SK-N-SH (cell line): Measurements from ENCODE around the gene HPN. TPM values are rescaled to one million over a fixed set of nuclear protein-coding genes. Genes with fewer than 3 reads are reported as not detected.

Experiments
- CTCF ChIA-PET: fragments of 300-600, 350-600 bp; formaldehyde crosslinking; extraction: SDS; loops from one replicate; lab custom pipeline; 2021; lab: Yijun Ruan, JAX
- POLR2A ChIA-PET: fragments of 350-600 bp; sonication (Branson Sonifier 250); formaldehyde crosslinking; extraction: SDS; loops from one replicate; lab custom pipeline; 2020; ENCODE audit warnings: antibody characterized with exemption, inconsistent platforms; lab: Yijun Ruan, JAX
- DNase-seq: peaks from one replicate; pipeline ENCODE4 v3.0.0; 2012
- H2AFZ ChIP-seq: fragments of 200-600 bp; sonication (generic); 2 replicates; pipeline ENCODE4 v1.8.1; 2016; ENCODE audit warnings: antibody characterized with exemption, mild to moderate bottlenecking, low read depth
- H3F3A ChIP-seq: fragments of 200-600 bp; sonication (generic); replicated peaks from 2 replicates; pipeline ENCODE3; 2016; ENCODE audit warnings: antibody characterized with exemption, mild to moderate bottlenecking; ENCODE audit not compliant: insufficient read depth
- H3K27ac ChIP-seq, 2 experiments: fragments of 200-500 bp in 1 of 2; fragments of 200-600 bp in 1 of 2; sonication (Bioruptor generic) in 1 of 2; sonication (generic), shearing (Covaris generic) in 1 of 2; 2 replicates each; pipeline versions ENCODE4 v1.5.1 to v1.6.1; 2014 to 2016; ENCODE audit warnings: low read depth in 2 of 2, inconsistent platforms in 1 of 2, low read length in 1 of 2, mild to moderate bottlenecking in 1 of 2, mixed read lengths in 1 of 2
- H3K27me3 ChIP-seq: fragments of 200-600 bp; sonication (generic), shearing (Covaris generic); 2 replicates; pipeline ENCODE4 v1.6.1; 2016; ENCODE audit warnings: mixed run types; ENCODE audit not compliant: insufficient read depth
- H3K36me3 ChIP-seq, 2 experiments: fragments of 200-500 bp in 1 of 2; fragments of 200-600 bp in 1 of 2; sonication (Bioruptor generic) in 1 of 2; sonication (generic) in 1 of 2; replicated peaks in 1 of 2; 2 replicates each; pipeline versions ENCODE3 to v1.5.1; 2014 to 2016; ENCODE audit warnings: low read length in 1 of 2, mild to moderate bottlenecking in 1 of 2; ENCODE audit not compliant: insufficient read depth in 2 of 2, control insufficient read depth in 1 of 2
- H3K4me1 ChIP-seq, 2 experiments: fragments of 200-500 bp in 1 of 2; fragments of 200-600 bp in 1 of 2; sonication (Bioruptor generic) in 1 of 2; sonication (generic), shearing (Covaris generic) in 1 of 2; 2 replicates each; pipeline versions ENCODE4 v1.5.1 to v1.6.1; 2014 to 2016; ENCODE audit warnings: low read depth in 1 of 2, low read length in 1 of 2, mixed run types in 1 of 2; ENCODE audit not compliant: insufficient read depth in 2 of 2, control insufficient read depth in 1 of 2
- H3K4me2 ChIP-seq: fragments of 200-600 bp; sonication (generic), shearing (Covaris generic); 2 replicates; pipeline ENCODE4 v1.6.1; 2017; ENCODE audit warnings: mixed run types
- H3K4me3 ChIP-seq, 2 experiments: fragments of 200-500 bp in 1 of 2; fragments of 200-600 bp in 1 of 2; sonication (Bioruptor generic) in 1 of 2; sonication (generic), shearing (Covaris generic) in 1 of 2; 2 replicates each; pipeline versions ENCODE4 v1.5.1 to v1.8.1; 2014 to 2016; ENCODE audit warnings: low read depth in 2 of 2, inconsistent platforms in 1 of 2, low read length in 1 of 2, mild to moderate bottlenecking in 1 of 2, mixed read lengths in 1 of 2, moderate library complexity in 1 of 2
- H3K79me2 ChIP-seq: fragments of 200-600 bp; sonication (generic); 2 replicates; pipeline ENCODE4 v1.8.1; 2017; ENCODE audit warnings: mild to moderate bottlenecking; ENCODE audit not compliant: insufficient read depth
- H3K9ac ChIP-seq: fragments of 200-600 bp; sonication (generic); 2 replicates; pipeline ENCODE4 v1.6.1; 2017; ENCODE audit warnings: mixed run types
- H3K9me2 ChIP-seq: fragments of 200-600 bp; sonication (generic); 2 replicates; pipeline ENCODE4 v1.6.1; 2017; ENCODE audit warnings: mixed run types
- H3K9me3 ChIP-seq: fragments of 200-600 bp; sonication (generic); 2 replicates; pipeline ENCODE4 v1.6.1; 2017; ENCODE audit warnings: mixed run types, mild to moderate bottlenecking, moderate library complexity
- H4K20me1 ChIP-seq: fragments of 200-600 bp; sonication (generic); 2 replicates; pipeline ENCODE4 v1.6.1; 2017; ENCODE audit warnings: mild to moderate bottlenecking, mixed run types; ENCODE audit not compliant: insufficient read depth
- CTCF ChIP-seq: fragments of 200-600 bp; sonication (generic); IDR thresholded peaks from 2 replicates; pipeline ENCODE4 v1.6.1; 2017; ENCODE audit warnings: antibody characterized with exemption, mild to moderate bottlenecking, moderate library complexity
- ELF1 ChIP-seq: IDR thresholded peaks from 2 replicates; pipeline ENCODE4 v1.4.0; 2012
- MEF2A ChIP-seq: IDR thresholded peaks from 2 replicates; pipeline ENCODE4 v1.4.0; 2012; ENCODE audit warnings: low read depth, borderline replicate concordance
- POLR2AphosphoS5 ChIP-seq: IDR thresholded peaks from 2 replicates; pipeline ENCODE4 v1.6.1; 2012; ENCODE audit warnings: low read depth, low read length
- RCOR1 ChIP-seq: fragments of 150-350 bp; IDR thresholded peaks from 2 replicates; pipeline ENCODE4 v1.6.1; 2017; ENCODE audit warnings: antibody characterized with exemption, low read length
- REST ChIP-seq: IDR thresholded peaks from 2 replicates; pipeline ENCODE4 v1.6.1; 2012; ENCODE audit warnings: mild to moderate bottlenecking, low read depth, low read length, moderate library complexity
- RXRA ChIP-seq: IDR thresholded peaks from 2 replicates; pipeline ENCODE4 v1.4.0; 2012; ENCODE audit warnings: low read depth, mild to moderate bottlenecking, borderline replicate concordance
- TAF1 ChIP-seq: IDR thresholded peaks from 2 replicates; pipeline ENCODE4 v1.6.1; 2012; ENCODE audit warnings: low read depth, mild to moderate bottlenecking, low read length, moderate library complexity, borderline replicate concordance
- USF2 ChIP-seq: fragments of 150-350 bp; IDR thresholded peaks from 2 replicates; pipeline ENCODE4 v1.6.1; 2017; ENCODE audit warnings: antibody characterized with exemption, low read length, low read depth, borderline replicate concordance
- WGBS: methylation state at CpG from one replicate; pipeline ENCODE4 v1.1.6; 2017; ENCODE audit warnings: low lambda C conversion rate; 5-methylcytosine and 5-hydroxymethylcytosine counted together
- polyA plus RNA-seq, 3 experiments: library from polyadenylated mRNA; depleted of rRNA; stranded (reverse); fragments of >200 nt; gene quantifications; 2 replicates each; pipeline ENCODE4 v1.2.3, GENCODE V29; 2012

HPN gene
- polyA plus RNA-seq, 1 of the 3 experiments (the other 2 are of a cell fraction) = 0.05 TPM

GRCh38 chr19:35079826-35080225 lies 38.3 kb downstream of the HPN start (continued):
- TF ChIP-seq REST = no peak
- no peak for TF ChIP-seq MEF2A
- no peak for TF ChIP-seq ELF1
- no peak for TF ChIP-seq RXRA
- TF ChIP-seq, all 33 proteins: peak for 0

DNA sequence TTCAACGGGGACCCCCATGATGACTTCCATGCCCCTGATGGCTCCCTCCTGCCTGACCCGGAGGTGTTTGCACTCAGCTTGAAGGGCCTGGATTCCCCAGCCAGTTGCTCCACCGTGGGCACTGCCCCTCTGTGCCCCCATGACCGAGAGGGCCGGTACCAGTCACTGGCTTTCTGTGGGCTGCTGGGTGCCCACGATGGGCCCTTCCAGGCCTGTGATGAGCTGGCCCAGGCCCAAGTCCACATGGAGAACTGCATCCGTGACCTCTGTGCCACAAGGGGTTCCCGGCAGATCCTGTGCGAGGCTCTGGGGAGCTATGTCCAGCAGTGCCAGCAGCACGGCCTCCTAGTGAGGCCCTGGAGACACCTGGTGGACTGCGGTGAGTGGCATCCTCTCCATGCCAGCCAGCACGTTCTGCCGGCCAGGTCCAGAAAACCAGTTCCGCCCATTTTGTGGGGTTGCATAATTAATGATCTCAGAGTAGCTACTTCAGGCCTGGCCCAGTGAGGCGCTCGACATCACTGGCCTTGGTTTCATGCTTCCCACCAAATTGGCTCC lies 39.2 kb downstream of the HPN start:
- WGBS = 59% methylated on average over 11 of the region's 16 CpGs
- H3K27ac ChIP-seq = no peak overlapping the region

More for the DNA sequence above, 39.2 kb downstream of the HPN start:
- TF ChIP-seq RCOR1 (no peak), CTCF (no peak), REST (no peak), TAF1 (no peak), POLR2AphosphoS5 (no peak), USF2 (no peak)
- H3K79me2 ChIP-seq = no peaks in the 10 kb centered on the region
- DNase-seq = no peak
- H3K4me3 ChIP-seq = no peak overlapping the region
- no peak overlapping the region for H2AFZ ChIP-seq
- no peaks in the 10 kb centered on the region for H3K4me1 ChIP-seq
- no peaks in the 10 kb centered on the region for H4K20me1 ChIP-seq
- ChIA-PET CTCF (interaction anchor here (0.9 to 6.0 kb wide), 4 partner anchors 10 to 37 kb away, joined by 3 to 38 read pairs (median 14); no protein-coding TSS in a partner anchor), POLR2A (no interaction called here)
- H3F3A ChIP-seq = no peaks in the 10 kb centered on the region
- H3K36me3 ChIP-seq = no peaks in the 10 kb centered on the region
- no peak overlapping the region for H3K4me2 ChIP-seq
- H3K9me3 ChIP-seq = no peaks in the 10 kb centered on the region
- H3K9me2 ChIP-seq = no peaks in the 10 kb centered on the region
- H3K9ac ChIP-seq = no peak overlapping the region
- H3K27me3 ChIP-seq = no peaks in the 10 kb centered on the region
